Stimulated activated naive CD8-positive, alpha-beta T cell treated with anti-CD3 and anti-CD28 coated beads, Interleukin-15, amount 100 ng/mL, for 72 hours (primary cell): ENCODE data around the gene ATP2C2.
"Not testable (repeated sequence)": the region's sequence is repeated elsewhere in the genome, so short reads cannot be mapped to it uniquely, and the experiment has no call there.

Source experiments
- ATAC-seq: fragments of 150-1000 bp; cut with Tn5 transposase; 2 replicates; pipeline ENCODE4 v1.10.0; 2021; ENCODE audit warnings: mild to moderate bottlenecking, moderate library complexity
- DNase-seq, 2 donors: peaks; one replicate each; pipeline ENCODE4 v3.0.0; 2021 to 2022
- H3K27ac Mint-ChIP-seq, 2 donors: one replicate each; pipeline ENCODE4 v1.8.0; 2022; ENCODE audit warnings: mild to moderate bottlenecking in 2 of 2, mixed read lengths in 2 of 2, moderate library complexity in 2 of 2
- H3K27me3 Mint-ChIP-seq: one replicate; pipeline ENCODE4 v1.8.0; 2022; ENCODE audit warnings: mixed read lengths
- H3K4me1 Mint-ChIP-seq: one replicate; pipeline ENCODE4 v1.8.0; 2022; ENCODE audit warnings: mild to moderate bottlenecking, mixed read lengths
- H3K4me3 Mint-ChIP-seq, 2 donors: one replicate each; pipeline ENCODE4 v1.8.0; 2022; ENCODE audit warnings: mild to moderate bottlenecking in 2 of 2, mixed read lengths in 2 of 2, moderate library complexity in 1 of 2
- H3K9me3 Mint-ChIP-seq, 2 donors: one replicate each; pipeline ENCODE4 v1.8.0; 2022; ENCODE audit warnings: mixed read lengths in 2 of 2

ATP2C2 gene

DNA sequence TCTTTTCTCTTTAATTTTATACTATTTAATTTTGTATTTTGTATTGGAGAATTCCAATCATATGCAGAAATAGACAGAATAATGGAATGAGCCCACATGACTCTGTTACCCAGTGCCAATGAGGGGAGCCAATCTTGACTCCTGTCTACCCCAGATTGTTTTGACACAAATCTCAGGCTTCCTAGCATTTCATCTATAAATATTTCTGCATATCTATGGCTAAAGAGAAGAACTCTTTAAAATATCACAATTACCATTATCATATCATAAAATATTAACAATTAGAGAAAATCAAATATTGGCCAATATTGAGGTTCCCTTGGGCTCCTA is 23.7 kb downstream of the ATP2C2 start:
- Mint-ChIP-seq H3K27ac (peak overlapping the region in 1 of 2 donors; percentile 49), H3K4me1 (no peaks in the 10 kb centered on the region), H3K4me3 (no peak overlapping the region), H3K9me3 (no peaks in the 10 kb centered on the region), H3K27me3 (peaks cover 39% of the 10 kb centered on the region)
- ATAC-seq (no peak), DNase-seq (no peak)

GRCh38 chr16:84396082-84396481 is 27.7 kb downstream of the ATP2C2 start:
- peaks cover 38% of the 10 kb centered on the region for H3K27me3 Mint-ChIP-seq
- H3K27ac Mint-ChIP-seq, H3K4me3 Mint-ChIP-seq, ATAC-seq, H3K9me3 Mint-ChIP-seq, DNase-seq, H3K4me1 Mint-ChIP-seq: not testable (repeated sequence)

GRCh38 chr16:84396537-84397008 is 28.2 kb downstream of the ATP2C2 start:
- H3K27ac Mint-ChIP-seq = no peak overlapping the region
- H3K4me3 Mint-ChIP-seq = no peak overlapping the region
- no peaks in the 10 kb centered on the region for H3K4me1 Mint-ChIP-seq
- H3K27me3 Mint-ChIP-seq = peaks cover 35% of the 10 kb centered on the region
- ATAC-seq (no peak), DNase-seq (no peak)
- H3K9me3 Mint-ChIP-seq = no peaks in the 10 kb centered on the region

DNA sequence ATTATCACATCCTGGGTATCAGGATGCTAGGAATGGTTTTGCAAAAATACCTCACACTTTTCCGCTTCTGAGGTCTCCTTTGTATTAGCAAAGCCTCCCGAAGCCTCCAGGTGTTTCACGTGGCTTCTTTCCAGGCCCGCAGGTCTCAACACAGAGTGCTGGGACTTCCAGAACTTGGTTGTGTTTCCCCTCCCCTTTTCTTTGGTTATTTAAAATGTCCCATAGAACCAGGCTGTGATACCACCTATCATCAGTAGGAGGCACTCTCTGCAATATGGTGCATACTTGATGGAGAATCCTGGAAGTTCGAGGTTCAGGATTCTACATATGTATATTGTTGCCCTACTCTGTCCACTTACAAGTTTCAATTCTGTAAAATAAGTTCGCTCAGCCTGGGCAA is 28.8 kb downstream of the ATP2C2 start:
- Mint-ChIP-seq H3K4me1 (no peaks in the 10 kb centered on the region), H3K27ac (no peak overlapping the region), H3K9me3 (no peaks in the 10 kb centered on the region), H3K4me3 (no peak overlapping the region), H3K27me3 (peaks cover 39% of the 10 kb centered on the region)
- DNase-seq = no peak
- no peak for ATAC-seq

DNA sequence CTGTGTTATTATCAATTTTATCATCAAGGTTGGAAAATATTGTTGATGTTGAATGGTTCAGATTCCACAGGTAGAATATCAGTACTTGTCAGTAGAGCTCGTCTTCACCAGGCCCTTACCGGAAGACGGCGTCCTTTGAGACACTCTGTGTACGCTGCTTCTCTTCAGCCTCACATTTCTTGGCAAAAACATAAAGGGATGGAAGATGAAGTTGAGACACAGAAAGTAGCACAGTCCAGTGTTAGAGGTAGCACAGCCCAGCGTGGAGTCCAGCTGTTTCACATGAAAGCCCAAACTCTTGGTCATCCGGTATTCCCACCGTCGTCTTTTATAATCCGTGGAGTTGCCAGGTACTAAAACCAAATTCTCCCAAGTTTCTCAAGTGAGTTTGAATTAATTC is 30.4 kb downstream of the ATP2C2 start:
- DNase-seq = no peak
- no peak overlapping the region for H3K4me3 Mint-ChIP-seq
- H3K9me3 Mint-ChIP-seq = no peaks in the 10 kb centered on the region
- H3K4me1 Mint-ChIP-seq = no peaks in the 10 kb centered on the region
- H3K27me3 Mint-ChIP-seq = peaks cover 43% of the 10 kb centered on the region
- no peak overlapping the region for H3K27ac Mint-ChIP-seq
- ATAC-seq = no peak

DNA sequence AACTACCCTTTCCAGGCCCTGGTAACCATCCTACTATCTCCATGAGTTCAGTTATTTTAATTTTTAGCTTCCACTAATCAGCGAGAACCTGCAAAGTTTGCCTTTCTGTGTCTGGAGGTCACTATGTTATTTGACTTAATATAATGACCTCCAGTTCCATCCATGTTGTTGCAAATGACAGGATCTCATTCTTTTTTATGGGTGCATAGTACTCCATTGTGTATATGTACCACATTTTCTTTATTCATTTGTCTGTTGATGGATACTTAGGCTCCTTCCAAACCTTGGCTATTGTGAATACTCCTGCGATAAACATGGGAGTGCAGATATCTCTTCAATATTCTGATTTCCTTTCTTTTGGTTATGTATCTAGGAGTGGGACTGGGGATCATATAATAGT is 31.6 kb downstream of the ATP2C2 start:
- H3K9me3 Mint-ChIP-seq, H3K27ac Mint-ChIP-seq, ATAC-seq, H3K4me3 Mint-ChIP-seq, H3K4me1 Mint-ChIP-seq, DNase-seq: not testable (repeated sequence)
- H3K27me3 Mint-ChIP-seq = peaks cover 47% of the 10 kb centered on the region

DNA sequence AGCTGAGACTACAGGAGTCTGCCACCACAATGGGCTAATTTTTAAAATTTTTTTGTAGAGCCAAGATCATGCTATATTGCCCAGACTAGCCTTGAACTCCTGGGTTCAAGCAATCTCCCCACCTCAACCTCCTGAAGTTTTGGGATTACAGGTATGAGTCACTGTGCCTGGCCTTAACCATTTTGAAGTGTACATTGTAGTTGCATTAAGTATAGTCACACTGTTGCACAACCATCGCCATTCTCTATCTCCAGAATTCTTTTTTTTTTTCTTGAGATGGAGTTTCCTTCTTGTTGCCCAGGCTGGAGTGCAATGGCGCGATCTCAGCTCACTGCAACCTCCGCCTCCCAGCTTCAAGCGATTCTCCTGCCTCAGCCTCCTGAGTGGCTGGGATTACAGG is 35.1 kb downstream of the ATP2C2 start:
- ATAC-seq, H3K27ac Mint-ChIP-seq: not testable (repeated sequence)
- H3K27me3 Mint-ChIP-seq = peaks cover 54% of the 10 kb centered on the region

GRCh38 chr16:84404324-84404723 is 36.0 kb downstream of the ATP2C2 start:
- no peaks in the 10 kb centered on the region for H3K4me1 Mint-ChIP-seq
- no peak for ATAC-seq

More for the DNA sequence above, 35.1 kb downstream of the ATP2C2 start:
- not testable (repeated sequence) for H3K9me3 Mint-ChIP-seq, DNase-seq, H3K4me1 Mint-ChIP-seq, H3K4me3 Mint-ChIP-seq

GRCh38 chr16:84404936-84405639 is 36.8 kb downstream of the ATP2C2 start:
- H3K4me1 Mint-ChIP-seq = no peaks in the 10 kb centered on the region
- no peak for ATAC-seq
- H3K9me3 Mint-ChIP-seq = no peaks in the 10 kb centered on the region
- no peak overlapping the region for H3K4me3 Mint-ChIP-seq
- peaks cover 54% of the 10 kb centered on the region for H3K27me3 Mint-ChIP-seq
- no peak for DNase-seq
- H3K27ac Mint-ChIP-seq = no peak overlapping the region

More at GRCh38 chr16:84404324-84404723, 36.0 kb downstream of the ATP2C2 start:
- Mint-ChIP-seq H3K27me3 (peaks cover 54% of the 10 kb centered on the region), H3K4me3 (no peak overlapping the region), H3K27ac (no peak overlapping the region), H3K9me3 (no peaks in the 10 kb centered on the region)
- no peak for DNase-seq

- H3K4me1 Mint-ChIP-seq = no peaks in the 10 kb centered on the region
- no peak for DNase-seq
- H3K4me3 Mint-ChIP-seq = no peak overlapping the region
- H3K9me3 Mint-ChIP-seq = no peaks in the 10 kb centered on the region
- ATAC-seq = no peak
- H3K27ac Mint-ChIP-seq = no peak overlapping the region
- H3K27me3 Mint-ChIP-seq = peaks cover 54% of the 10 kb centered on the region
Observed at GRCh38 chr16:84406006-84406963, 37.9 kb downstream of the ATP2C2 start.

DNA sequence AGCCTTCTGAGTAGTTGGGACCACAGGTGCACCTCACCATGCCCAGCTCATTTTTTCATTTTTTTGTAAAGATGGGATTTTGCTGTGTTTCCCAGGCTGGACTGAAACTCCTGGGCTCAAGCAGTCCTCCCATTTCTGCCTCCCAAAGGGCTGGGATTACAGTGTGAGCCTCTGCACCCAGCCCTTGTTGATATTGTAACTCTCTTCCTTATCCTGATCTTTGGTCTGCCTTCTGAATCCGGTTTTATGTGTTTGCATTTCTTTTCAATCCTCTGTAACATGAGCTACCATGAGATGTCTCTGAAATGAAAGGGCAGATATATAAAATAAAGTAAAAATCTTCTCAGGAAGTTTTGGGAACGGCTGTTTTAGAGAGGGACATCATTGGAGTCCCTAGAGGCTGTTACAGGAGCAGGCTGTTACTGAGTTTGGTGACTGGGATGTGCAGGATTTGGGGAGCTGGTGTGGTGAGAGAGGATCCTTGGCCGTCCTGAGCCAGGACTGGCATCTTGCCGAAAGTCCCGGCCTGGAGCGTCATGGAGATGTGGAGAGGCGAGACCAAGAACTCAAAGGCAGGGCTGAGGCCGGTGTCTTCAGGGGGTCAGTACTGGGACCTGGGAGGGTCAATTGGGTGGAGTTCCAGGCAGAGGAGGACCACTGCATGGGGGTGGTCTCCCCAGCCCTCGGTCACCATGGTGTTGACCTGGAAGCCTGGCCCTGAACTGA is 39.4 kb downstream of the ATP2C2 start:
- Mint-ChIP-seq H3K27me3 (peaks cover 41% of the 10 kb centered on the region), H3K4me1 (no peaks in the 10 kb centered on the region), H3K27ac (no peak overlapping the region), H3K9me3 (no peaks in the 10 kb centered on the region), H3K4me3 (no peak overlapping the region)
- DNase-seq (no peak), ATAC-seq (no peak)

- H3K4me1 Mint-ChIP-seq = no peaks in the 10 kb centered on the region
- ATAC-seq (no peak), DNase-seq (no peak)
- H3K9me3 Mint-ChIP-seq = no peaks in the 10 kb centered on the region
- H3K27ac Mint-ChIP-seq = no peak overlapping the region
- H3K27me3 Mint-ChIP-seq = peaks cover 35% of the 10 kb centered on the region
- H3K4me3 Mint-ChIP-seq = no peak overlapping the region
Observed at GRCh38 chr16:84408314-84408690, 40.0 kb downstream of the ATP2C2 start.

GRCh38 chr16:84408856-84409255 is 40.5 kb downstream of the ATP2C2 start:
- peaks cover 2% of the 10 kb centered on the region for H3K4me1 Mint-ChIP-seq
- peaks cover 33% of the 10 kb centered on the region for H3K27me3 Mint-ChIP-seq
- H3K9me3 Mint-ChIP-seq = no peaks in the 10 kb centered on the region
- no peak overlapping the region for H3K27ac Mint-ChIP-seq
- no peak for DNase-seq
- no peak for ATAC-seq
- H3K4me3 Mint-ChIP-seq = no peak overlapping the region

DNA sequence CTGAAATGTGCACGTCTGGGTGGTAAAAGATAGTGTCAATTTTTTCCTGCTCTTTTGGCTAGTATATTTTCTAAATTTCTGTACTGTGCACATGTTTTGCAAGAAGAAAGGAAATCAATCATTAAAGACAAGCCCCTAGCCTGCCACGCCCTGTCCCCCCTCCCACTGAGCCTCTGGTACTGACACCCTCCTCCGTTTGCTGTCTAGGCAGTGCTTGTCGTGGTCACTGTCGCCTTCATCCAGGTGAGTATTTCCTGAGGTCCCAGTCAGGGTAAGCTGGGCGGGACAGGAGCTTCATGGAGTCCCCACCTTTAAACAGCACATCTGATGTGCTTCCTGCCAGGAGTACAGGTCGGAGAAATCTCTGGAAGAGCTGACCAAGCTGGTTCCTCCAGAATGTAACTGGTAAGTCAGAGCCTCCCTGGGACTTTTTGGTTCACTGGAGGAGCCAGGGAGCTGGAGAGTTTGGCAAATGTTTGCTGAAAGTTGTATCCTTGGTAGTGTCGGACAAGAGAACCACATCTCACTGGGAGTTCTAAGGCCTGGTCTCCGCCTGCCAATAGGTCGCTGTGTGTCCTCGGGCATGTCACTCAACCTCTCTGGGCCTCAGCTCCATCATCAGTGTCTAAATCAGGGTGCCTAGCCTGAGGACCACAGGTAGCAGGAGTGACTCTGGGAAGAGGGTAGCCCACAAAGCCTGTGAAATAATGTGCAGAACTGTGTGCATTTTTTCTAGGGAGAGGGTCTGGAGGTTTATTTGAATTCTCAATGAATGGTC is 42.2 kb downstream of the ATP2C2 start:
- H3K27ac Mint-ChIP-seq = no peak overlapping the region
- H3K4me1 Mint-ChIP-seq = peaks cover 4% of the 10 kb centered on the region
- H3K4me3 Mint-ChIP-seq = no peak overlapping the region
- ATAC-seq = no peak
- no peak for DNase-seq
- peaks cover 16% of the 10 kb centered on the region for H3K27me3 Mint-ChIP-seq
- H3K9me3 Mint-ChIP-seq = no peaks in the 10 kb centered on the region

DNA sequence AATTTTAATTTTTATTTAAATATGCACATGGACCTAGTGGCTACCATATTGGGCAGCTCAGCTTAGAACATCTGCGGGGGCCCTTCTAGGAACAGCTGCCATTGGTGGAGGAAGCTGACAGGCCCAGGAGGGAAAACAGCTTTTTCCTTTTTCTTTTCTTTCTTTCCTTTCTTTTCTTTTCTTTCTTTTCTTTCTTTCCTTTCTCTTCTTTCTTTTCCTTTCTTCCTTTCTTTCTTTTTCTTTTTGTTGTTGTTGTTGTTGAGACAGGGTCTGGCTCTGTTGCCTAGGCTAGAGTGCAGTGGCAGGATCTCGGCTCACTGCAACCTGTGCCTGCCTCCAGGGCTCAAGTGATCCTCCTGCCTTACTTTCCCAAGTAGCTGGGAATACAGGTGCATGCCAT is 43.4 kb downstream of the ATP2C2 start:
- Mint-ChIP-seq H3K27ac (no peak overlapping the region), H3K9me3 (no peaks in the 10 kb centered on the region), H3K27me3 (peaks cover 9% of the 10 kb centered on the region), H3K4me1 (peaks cover 4% of the 10 kb centered on the region), H3K4me3 (no peak overlapping the region)
- no peak for DNase-seq
- ATAC-seq = no peak
